ACC112 (cell line): Measurements from ENCODE around the gene PCDHGA9.
"Not testable (repeated sequence)": the region's sequence is repeated elsewhere in the genome, so short reads cannot be mapped to it uniquely, and the experiment has no call there.

ENCODE experiments used
- H2AFZ ChIP-seq: fragments of 200-600 bp; sonication (generic); one replicate; pipeline ENCODE4 v1.6.0; 2017; ENCODE audit warnings: antibody characterized with exemption, low read length; ENCODE audit not compliant: unreplicated experiment
- H3K27ac ChIP-seq: fragments of 200-600 bp; sonication (generic); 2 replicates; pipeline ENCODE4 v1.5.1; 2014; ENCODE audit warnings: low read depth, mild to moderate bottlenecking, antibody characterized with exemption, low read length, moderate library complexity
- H3K27me3 ChIP-seq: fragments of 200-600 bp; sonication (generic); 2 replicates; pipeline ENCODE4 v1.6.1; 2014; ENCODE audit warnings: mild to moderate bottlenecking, antibody characterized with exemption, low read length, moderate library complexity, mixed read lengths; ENCODE audit not compliant: insufficient read depth
- H3K36me3 ChIP-seq: fragments of 200-600 bp; sonication (generic); 2 replicates; pipeline ENCODE4 v1.6.1; 2016; ENCODE audit warnings: mild to moderate bottlenecking, antibody characterized with exemption, low read length, moderate library complexity, mixed read lengths; ENCODE audit not compliant: insufficient read depth
- H3K4me1 ChIP-seq: fragments of 200-600 bp; sonication (generic); one replicate; pipeline ENCODE4 v1.6.1; 2016; ENCODE audit warnings: low read length, mixed read lengths; ENCODE audit not compliant: insufficient read depth, unreplicated experiment, control insufficient read depth
- H3K4me3 ChIP-seq: fragments of 200-600 bp; sonication (generic); 2 replicates; pipeline ENCODE4 v1.5.1; 2014; ENCODE audit warnings: mild to moderate bottlenecking, low read depth, low read length
- H3K79me2 ChIP-seq: fragments of 200-600 bp; sonication (generic); one replicate; pipeline ENCODE4 v1.6.0; 2016; ENCODE audit warnings: low read length; ENCODE audit not compliant: control insufficient read depth, unreplicated experiment, insufficient read depth

The PCDHGA9 gene

GRCh38 chr5:141399555-141400258, 2.9 kb upstream of the PCDHGA9 start:
- no peak overlapping the region for H3K4me3 ChIP-seq
- peaks cover 81% of the 10 kb centered on the region for H3K27me3 ChIP-seq
- H3K79me2 ChIP-seq: no peaks in the 10 kb centered on the region
- H3K36me3 ChIP-seq: peaks cover 5% of the 10 kb centered on the region
- no peak overlapping the region for H2AFZ ChIP-seq
- H3K4me1 ChIP-seq: no peaks in the 10 kb centered on the region
- no peak overlapping the region for H3K27ac ChIP-seq

DNA sequence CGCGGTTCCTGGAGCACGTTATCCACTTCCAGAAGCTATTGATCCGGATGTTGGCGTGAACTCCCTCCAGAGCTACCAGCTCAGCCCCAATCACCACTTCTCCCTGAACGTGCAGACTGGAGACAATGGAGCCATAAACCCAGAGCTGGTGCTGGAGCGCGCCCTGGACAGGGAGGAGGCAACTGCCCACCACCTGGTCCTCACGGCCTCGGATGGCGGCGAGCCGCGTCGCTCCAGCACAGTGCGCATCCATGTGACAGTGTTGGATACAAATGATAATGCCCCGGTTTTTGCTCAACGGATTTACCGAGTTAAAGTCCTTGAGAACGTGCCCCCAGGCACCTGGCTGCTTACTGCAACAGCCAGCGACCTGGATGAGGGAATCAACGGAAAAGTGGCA, 809 bp downstream of the PCDHGA9 start:
- Histone ChIP-seq H3K36me3 (peaks cover 5% of the 10 kb centered on the region), H3K27me3 (peaks cover 85% of the 10 kb centered on the region), H3K27ac (no peak overlapping the region), H3K4me1 (no peaks in the 10 kb centered on the region), H3K79me2 (no peaks in the 10 kb centered on the region), H3K4me3 (peak overlapping the region; percentile 58; the same call in 1 of the 2 replicates), H2AFZ (no peak overlapping the region)

GRCh38 chr5:141407790-141408505, 5.4 kb downstream of the PCDHGA9 start, which contains the start of gene PCDHGB6:
PCDHGB6 (plus strand) TSS chr5:141408021; CDS start chr5:141408203, 182 bp downstream.
- not testable (repeated sequence) for H3K79me2 ChIP-seq, H3K4me1 ChIP-seq, H3K27ac ChIP-seq, H2AFZ ChIP-seq, H3K36me3 ChIP-seq, H3K4me3 ChIP-seq
- peaks cover 65% of the 10 kb centered on the region for H3K27me3 ChIP-seq

GRCh38 chr5:141409598-141410306, 7.2 kb downstream of the PCDHGA9 start:
- Histone ChIP-seq H3K4me3 (no peak overlapping the region), H3K27ac (no peak overlapping the region), H3K36me3 (no peaks in the 10 kb centered on the region), H3K79me2 (no peaks in the 10 kb centered on the region), H3K4me1 (no peaks in the 10 kb centered on the region), H2AFZ (no peak overlapping the region), H3K27me3 (peaks cover 62% of the 10 kb centered on the region)

GRCh38 chr5:141411575-141411974, 9.0 kb downstream of the PCDHGA9 start:
- no peaks in the 10 kb centered on the region for H3K36me3 ChIP-seq
- H3K79me2 ChIP-seq: no peaks in the 10 kb centered on the region
- H3K4me3 ChIP-seq: no peak overlapping the region
- peaks cover 53% of the 10 kb centered on the region for H3K27me3 ChIP-seq
- H3K27ac ChIP-seq: no peak overlapping the region
- no peak overlapping the region for H2AFZ ChIP-seq
- H3K4me1 ChIP-seq: no peaks in the 10 kb centered on the region

GRCh38 chr5:141412854-141413539, 10.4 kb downstream of the PCDHGA9 start, which contains the start of gene PCDHGA10:
PCDHGA10 (plus strand) TSS chr5:141412987; CDS start chr5:141413176, 189 bp downstream.
- Histone ChIP-seq H3K79me2 (no peaks in the 10 kb centered on the region), H3K27me3 (peaks cover 39% of the 10 kb centered on the region), H3K4me1 (no peaks in the 10 kb centered on the region), H2AFZ (peak within 1 kb of the TSS; percentile 90), H3K4me3 (peak within 1 kb of the TSS; percentile 78), H3K36me3 (no peaks in the 10 kb centered on the region), H3K27ac (no peak within 1 kb of the TSS)

GRCh38 chr5:141413540-141414069, 11.0 kb downstream of the PCDHGA9 start:
- Histone ChIP-seq H3K79me2 (no peaks in the 10 kb centered on the region), H3K4me1 (no peaks in the 10 kb centered on the region), H3K27me3 (peaks cover 37% of the 10 kb centered on the region), H2AFZ (peak overlapping the region; percentile 90), H3K36me3 (no peaks in the 10 kb centered on the region), H3K27ac (no peak overlapping the region), H3K4me3 (peak overlapping the region; percentile 78)

- H3K36me3 ChIP-seq, H2AFZ ChIP-seq, H3K4me3 ChIP-seq, H3K4me1 ChIP-seq, H3K27ac ChIP-seq, H3K79me2 ChIP-seq: not testable (repeated sequence)
- peaks cover 37% of the 10 kb centered on the region for H3K27me3 ChIP-seq
Observed at GRCh38 chr5:141414548-141415274, 12.1 kb downstream of the PCDHGA9 start.

- H3K4me3 ChIP-seq, H3K27ac ChIP-seq, H3K36me3 ChIP-seq, H2AFZ ChIP-seq, H3K79me2 ChIP-seq, H3K4me1 ChIP-seq: not testable (repeated sequence)
- H3K27me3 ChIP-seq: peaks cover 37% of the 10 kb centered on the region
Observed at GRCh38 chr5:141415275-141415618, 12.7 kb downstream of the PCDHGA9 start.
